Stimulated activated naive CD4-positive, alpha-beta T cell (primary cell): Measurements from ENCODE around the gene MELTF.

ENCODE experiments used
- DNase-seq, 6 experiments: peaks; one replicate each; lab custom pipeline; 2025; lab: John Stamatoyannopoulos, UW

The MELTF gene

DNA sequence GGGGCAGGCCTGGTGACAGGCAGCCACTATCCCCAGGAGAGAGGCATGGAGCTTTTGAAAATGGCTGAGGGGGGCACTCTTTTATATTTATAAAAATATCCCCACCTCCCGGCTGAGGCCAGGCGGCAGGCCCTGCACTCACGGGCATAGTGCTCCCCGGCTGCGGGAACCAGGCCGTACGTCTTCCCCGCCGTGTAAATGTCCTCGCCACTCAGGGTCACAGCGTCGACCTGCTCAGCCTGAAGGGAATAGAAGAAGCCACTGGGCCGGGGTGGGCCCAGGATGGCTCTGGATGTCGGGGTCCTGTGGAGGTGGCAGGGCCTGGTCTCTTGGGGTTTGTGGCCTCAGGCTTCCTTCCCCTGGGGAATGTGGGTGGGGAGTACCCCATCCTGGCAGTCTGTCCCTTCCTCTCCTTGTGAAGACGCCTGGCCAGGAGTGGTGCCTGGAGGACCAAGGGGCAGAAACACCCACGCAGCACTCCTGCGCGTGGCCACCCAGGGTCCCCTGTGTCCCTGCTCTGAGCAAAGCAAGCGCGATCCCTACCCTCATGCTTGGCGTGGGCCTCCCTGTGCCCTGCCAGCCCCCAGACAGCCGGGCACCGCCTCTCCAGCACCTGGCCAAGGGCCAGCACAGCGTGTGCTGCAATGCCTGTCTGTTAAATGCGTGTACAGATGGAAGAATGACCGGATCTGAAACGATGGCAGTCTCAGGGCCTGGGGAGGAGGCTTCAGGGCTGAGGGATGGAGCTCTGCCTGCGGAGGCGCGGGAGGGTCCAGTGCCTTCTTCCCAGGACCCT, 18.9 kb downstream of the MELTF start:
- DNase-seq, result no peak

DNA sequence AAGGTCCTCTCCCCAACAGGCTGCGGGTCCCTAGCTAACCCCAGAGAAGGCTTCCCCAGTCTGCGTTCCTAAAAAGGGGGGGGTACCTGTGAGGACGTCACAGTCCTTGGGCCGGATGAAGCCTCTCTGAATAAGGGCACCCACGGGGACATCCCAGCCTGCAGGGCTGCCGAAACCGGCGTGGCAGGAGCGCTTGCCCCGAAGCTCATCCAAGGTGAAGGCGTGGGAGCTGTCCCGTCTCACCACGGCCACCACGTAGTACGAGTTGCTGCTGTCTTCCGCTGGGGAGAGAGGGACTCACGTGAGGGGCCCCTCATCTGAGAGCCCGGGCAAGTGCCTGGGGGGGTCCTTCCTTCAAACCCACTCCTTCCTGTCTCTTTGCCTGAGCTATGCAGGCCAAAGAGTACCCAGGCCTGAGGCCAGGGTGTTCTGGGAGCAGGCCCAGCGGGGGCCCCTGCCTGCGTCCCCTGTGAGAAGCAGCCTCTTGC, 20.0 kb downstream of the MELTF start:
- no peak for DNase-seq

DNA sequence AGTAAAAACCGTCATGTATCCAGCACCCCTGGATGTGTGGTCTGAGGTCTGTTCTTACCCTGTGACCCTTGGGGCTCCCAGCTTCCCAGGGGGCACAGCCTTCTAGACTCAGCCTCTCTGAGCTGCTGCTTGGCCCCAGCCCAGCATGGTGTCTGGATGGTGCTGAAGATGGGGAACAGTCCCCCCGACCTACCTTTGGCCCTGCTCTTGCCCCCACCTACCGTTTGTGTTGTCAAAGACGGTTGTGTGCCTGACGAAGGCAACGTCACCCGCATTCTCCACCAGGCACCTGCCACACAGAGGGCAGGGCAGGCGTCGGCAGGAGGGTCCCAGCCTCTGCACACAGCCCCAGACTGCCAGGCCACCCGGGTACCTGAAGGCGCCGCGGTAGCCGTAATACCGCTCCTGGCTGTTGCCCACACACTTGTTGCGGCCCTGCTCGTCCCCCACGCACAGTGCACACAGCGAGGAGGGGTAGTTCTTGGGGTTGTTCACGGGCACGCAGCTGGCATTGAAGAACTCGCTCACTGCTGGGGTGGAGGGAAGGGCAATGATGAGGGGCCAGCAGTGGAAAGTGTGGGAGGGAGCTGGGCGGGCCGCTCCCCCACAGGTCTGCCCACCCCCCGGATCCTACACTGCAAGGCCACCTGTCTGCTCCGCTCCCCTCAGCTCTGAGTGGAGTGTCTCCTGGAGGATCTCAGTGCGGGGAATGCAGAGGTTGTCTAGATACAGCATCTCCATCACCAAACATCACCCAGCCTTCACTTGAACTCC, 21.0 kb downstream of the MELTF start:
- DNase-seq, result no peak

DNA sequence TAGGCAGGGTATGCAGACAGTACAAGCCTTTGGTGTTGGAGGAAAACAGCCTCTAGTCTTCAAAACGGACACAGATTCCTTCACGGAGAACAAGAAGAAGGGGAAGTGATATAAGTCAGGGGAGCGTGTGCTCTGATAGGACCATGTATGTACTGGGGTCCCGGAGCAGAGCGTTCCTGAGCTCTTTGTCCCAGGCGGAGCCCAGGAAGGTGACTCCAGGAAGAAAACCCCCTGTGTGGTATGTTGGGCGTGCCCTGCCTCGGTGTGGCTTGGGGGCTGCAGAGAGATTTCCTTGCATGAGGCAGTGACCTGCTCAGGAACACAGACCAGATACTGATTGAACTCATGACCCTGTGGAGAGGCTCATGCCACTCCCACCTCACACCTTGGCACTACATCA, 21.7 kb downstream of the MELTF start:
- DNase-seq, result no peak

DNA sequence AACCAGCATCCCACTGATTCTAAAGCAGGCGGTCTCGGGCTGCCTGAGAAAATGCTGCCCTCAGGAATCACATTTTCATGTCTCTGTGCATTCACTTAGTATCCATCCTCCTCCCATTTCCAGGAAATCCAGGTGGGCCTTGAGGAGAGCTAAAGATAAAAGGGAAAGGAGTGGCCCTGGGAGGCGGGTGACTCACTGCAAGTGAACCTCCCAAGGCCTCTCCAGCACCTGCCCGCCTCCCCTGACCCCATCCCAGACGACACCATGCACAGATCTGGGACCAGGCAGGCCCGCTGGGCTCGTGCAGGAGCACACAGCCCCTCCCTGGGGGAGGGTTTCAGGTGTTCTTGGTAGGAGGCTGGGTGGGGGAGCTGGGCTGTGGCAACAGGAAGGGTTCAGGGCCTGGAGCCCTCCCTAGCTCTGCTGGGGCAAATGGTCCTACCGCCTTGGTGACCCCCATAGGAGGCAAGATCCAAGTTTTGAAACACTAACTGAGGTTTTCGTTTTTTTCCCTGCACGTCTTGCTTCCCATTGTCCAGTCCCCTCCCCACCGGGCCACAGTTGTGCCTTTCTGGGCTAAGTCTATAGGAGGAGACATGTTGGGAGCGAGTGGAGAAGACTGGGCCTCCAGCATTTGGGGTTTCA, 22.2 kb downstream of the MELTF start:
- DNase-seq, result no peak

DNA sequence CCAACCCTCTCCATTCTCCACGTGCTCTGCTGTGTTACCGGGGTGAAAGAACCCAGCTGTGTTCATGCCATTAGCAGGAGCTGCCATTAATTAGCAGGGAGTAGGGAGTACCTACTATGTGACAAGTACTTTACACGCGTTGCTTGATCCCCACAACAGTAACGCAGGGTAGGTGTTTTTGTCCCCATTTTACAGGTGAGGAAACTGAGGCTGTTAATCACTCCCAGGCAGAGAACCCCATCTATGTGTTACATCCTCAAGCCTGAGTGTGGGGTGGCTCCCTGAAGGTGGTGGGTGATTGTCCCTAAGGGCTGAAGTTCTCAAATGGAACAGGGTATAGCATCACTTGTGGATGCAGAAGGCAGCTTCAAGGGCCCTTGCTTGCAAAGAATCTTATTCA, 22.8 kb downstream of the MELTF start:
- no peak for DNase-seq

DNA sequence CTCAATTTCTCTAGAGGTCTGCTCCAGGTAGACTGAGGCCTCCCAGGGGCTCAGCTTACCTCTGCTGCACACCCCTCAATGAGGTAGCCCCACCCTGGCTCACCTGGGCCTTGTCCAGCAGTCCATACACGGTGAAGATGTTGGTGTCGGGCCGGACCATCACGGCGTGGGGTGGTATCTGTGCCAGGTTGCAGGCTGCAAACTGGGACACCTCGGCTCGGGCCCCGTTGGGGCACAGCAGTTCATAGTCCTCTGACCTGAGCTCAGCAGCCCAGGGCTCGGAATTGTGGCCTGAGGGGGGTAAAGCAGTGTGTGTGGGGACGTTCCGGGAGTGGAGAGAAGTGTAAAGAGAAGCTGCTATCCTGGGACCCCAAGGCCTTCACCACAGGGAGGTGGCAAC, 23.2 kb downstream of the MELTF start:
- no peak for DNase-seq

DNA sequence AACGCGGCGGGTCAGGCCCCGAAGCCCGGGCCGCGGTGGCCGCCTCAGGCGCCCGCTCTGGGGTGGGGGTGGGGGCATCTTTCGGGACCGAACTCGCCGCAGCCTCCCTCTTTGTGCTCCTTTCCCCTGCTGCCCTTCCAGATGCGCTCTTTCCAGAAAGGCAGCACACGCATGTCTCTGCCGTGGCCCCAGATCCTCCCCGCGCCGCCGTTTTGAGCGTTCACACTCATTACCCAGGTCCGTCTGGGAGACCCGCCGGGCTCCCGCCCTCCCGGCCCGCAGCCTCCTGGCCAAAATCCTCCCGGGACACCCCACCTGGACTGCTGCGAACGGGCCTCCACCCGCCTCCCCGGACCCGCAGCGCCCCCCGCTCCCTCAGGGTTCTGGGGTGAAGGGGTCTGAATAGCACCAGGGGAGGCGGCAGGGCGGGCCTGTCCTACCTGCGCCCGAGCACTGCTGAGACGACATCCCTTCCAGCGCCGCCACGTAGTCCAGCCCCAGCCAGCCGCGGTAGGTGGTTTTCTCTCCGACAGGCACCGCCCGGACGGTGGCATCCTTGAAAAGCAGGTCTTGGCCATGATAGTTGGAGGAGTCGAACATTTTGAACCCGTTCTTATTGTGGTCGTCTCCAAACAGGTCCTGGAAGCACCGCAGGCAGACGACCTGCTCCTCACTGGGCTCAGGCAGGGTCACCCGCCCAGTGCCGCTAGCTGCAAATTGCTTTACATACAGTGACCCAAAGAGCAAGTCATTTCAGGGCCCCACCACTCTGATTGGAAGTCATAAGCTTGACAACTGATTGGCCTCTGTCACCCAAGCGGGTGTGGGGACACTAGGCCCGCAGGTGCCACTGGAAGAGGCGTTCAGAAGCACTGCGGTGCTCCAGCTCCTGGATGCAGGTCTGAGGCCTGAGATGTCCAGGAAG, 25.9 kb downstream of the MELTF start:
- DNase-seq, result peak in 2 of 6 experiments; percentile 29 to 44

DNA sequence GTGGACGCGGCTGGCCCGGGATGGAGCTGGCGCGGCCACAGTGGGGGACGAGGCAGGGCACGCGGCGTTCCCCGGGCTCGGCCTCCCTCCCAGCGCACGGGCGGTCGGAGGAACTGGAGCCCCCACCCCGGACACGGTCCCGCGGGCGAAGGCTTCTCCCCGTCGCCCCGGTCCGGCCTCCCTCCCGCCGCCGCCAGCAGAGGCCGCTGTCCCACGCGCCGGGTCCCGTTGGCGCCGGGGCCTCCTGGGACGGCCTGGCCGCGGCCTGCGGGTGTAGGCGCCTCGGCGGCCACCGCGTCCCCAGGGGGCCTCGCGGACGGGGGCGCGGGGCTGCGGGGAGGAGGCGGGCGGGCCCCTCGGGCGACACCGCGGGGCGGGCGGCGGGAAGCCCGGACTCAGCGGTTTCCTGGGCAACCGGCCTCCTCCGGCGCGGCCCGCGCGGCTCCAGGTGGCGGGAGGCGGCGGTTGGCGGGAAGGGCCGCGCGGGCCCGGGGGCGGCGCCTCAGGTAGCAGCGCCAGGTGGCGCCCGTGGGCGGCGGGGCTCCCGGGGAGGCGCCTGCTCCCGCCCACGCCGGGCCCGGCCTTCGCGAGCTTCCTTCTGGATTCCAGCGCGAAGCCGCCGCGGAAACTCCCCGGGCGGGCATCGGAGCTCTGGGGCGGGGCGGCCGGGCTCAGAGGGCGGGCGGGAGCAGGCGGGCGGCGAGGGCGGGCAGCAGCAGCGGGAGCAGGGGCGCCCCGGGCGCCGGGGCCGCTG, 26.7 kb downstream of the MELTF start:
- DNase-seq, result peak; percentile 56 to 81 (median 76)

DNA sequence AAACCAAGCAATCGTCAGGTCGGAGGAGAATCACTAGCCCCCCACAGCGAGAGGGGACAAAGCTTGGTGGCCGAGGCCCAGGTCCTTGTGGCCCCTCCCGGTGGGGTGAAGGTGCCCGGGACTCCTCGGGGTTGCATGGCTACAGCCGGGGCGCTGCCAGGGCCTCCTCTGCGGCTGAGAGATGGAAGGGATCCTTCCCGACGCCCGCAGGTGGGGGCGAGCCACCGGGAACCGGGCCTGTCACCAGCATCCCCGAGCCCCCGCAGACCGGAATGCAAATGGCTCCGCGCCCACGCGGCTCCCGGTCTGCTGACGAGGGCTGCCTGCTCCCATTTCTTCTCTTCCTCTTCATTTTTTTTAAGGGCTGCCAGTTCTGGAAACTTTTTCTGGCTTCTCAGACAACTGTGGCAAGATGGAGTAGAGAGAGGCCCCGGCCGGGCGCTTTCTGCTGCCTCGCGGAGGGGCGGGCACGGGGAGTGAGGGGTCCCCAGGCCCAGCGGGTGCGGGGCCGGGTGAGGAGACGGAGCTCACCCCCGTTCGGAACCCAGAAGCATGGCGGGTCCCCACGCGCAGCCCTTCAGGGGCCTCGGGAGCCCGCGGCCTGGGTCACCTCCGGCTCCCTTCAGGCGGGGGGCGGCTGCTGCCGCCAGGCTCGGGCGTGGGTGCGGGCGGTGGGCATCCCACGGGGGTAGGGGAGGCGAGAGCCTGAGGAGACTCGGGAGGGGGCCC, 27.5 kb downstream of the MELTF start:
- peak in 2 of 6 experiments; percentile 32 to 34 for DNase-seq

DNA sequence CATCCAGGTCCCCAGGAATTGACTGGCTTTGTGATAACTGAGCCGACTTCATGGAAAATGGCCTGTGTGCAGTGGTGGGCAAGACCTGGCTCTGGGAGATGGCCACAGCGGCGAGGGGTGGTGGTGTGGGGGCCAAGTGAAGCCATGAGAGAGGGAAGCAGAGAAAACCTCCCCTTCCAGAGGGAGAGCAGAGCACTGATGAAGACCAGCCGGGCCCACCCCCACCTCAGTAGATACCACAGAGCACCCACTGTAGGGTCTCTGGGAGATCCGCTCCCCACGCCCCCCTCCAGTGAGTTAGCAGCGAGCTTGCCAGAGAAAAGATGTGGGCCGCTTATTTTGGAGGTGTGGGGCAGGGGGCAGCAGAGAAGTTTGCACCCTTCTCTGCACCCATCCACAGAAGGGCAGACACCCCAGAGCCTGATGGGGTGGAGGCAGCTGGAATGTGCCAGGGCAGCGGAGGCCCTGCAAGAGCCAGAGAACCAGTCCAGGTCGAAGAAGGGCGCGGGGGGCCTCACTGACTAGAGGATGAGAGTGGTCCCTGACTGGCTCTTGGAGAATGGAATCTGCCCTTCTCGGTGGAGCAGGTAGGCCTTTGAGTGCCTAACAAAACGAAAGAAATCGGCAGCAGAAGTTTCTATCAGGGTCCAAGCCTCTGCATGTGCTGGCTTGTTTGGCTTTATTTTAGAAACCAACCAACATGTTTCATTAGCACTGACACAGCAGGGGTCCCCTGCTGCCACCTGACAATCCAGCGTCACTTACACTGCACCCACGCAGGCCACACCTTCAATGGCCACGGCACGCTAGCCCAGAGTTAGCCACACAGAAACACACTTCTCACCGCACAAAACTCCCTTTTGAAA, 28.3 kb downstream of the MELTF start:
- no peak for DNase-seq

DNA sequence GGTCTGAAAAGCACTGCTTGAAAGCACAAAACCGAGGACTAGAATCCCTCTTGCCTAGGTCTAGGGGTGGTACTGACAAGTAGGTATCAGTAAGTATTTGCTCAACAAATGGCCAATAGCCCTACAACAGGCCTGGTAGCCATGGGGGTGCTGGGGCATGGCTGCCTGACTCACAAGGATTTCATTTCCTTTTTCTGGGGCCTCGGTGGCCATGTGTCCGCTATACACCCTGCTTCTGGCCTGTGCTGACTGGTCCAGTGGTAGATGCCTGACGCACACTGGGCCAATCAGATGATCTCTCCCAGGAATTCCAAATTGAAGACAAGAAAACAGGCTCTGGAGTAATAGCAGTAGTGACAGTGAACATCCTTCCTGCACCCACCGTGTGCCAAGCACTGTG, 29.4 kb downstream of the MELTF start:
- no peak for DNase-seq

DNA sequence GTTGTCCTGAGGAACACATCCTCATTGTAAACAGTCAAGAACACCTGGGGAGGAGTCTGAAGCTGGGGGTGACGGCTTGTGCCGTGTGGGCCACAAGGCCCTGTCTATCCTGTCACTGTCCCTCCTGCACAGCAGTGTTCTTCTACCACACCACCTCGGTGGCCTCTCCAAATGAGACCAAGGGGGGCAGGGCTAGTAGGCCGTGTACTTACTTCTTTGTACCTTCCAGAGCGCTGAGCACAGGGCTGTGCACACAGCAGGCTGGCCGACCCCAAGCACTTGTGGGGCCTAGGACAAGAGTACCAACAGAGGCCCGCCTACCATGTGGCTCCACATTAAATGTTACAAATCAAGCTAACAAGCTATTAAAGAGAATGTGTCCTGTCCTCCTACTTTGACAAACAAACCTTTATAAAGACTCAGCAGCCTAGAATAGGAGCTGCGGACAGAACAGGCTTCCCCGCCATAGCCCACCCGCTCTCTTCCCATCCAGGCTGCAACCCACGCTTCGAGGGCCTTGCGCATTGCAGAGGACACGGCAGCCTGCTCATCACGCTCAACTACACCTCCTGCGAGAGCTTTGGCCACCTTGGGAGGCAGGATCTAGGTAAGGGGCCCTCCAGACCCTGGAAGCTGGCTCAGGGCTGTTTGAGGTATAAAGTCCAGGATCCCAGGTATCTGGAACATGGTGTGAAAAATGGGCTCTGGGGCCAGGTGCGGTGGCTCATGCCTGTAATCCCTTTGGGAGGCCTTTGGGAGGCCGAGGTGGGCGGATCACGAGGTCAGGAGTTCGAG, 30.5 kb downstream of the MELTF start:
- no peak for DNase-seq

DNA sequence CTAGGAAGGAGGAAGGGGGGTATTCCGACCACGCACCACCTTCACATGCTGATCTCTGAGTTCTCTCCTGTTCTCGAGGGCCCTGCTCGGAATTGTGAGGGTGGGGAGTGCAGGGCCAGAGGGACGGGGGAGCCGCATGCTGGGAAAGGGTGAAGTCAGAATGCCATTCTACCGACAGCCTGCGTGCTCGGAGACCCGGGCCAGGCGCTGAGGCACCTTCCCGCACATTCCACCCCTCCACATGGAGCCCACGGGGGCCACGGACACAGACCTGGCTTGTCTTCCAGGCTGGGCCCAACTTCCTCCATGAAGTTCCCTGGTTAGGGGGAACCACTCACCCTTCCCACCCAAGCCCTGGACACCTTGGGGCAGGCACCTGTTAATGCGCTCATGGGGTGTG, 32.3 kb downstream of the MELTF start:
- no peak for DNase-seq

DNA sequence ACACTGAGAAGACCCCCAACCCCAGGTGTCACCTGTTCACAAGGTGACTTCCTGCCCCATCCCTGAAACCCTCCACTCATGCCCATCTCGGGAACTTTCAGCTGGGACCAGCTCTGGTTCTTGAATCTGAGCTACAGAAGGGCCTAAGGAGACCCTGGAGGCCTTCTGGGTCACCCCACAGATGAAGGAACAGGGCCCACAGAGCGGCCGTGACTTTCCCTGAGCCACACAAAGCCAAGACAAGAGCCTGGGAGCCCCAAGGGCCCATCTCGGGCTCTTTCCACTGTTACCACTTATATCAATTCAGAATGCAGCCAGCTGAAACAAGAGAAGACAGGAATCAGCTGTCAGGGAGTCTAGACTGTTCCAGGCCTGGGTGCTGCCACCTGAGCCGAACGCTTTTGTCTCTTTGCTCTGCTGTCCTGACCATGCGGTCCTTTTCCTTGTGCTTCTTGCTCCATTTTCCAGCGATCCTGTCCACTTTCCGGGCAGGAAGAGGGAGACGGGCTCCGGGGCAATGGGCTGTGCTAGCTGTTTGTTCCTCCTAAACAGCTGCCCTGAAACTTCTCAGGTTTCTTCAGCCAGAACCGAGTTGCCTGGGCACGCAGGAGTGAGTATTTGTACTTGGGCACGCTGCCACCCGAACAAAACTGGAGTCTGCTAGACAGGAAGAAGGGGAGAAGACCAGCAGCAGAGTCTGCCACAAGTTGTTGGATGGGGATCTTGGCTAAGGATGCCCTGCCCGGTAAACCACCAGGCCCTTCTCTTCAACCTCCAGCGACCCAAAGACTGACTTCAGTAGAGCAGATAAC, 33.0 kb downstream of the MELTF start:
- DNase-seq, result no peak

DNA sequence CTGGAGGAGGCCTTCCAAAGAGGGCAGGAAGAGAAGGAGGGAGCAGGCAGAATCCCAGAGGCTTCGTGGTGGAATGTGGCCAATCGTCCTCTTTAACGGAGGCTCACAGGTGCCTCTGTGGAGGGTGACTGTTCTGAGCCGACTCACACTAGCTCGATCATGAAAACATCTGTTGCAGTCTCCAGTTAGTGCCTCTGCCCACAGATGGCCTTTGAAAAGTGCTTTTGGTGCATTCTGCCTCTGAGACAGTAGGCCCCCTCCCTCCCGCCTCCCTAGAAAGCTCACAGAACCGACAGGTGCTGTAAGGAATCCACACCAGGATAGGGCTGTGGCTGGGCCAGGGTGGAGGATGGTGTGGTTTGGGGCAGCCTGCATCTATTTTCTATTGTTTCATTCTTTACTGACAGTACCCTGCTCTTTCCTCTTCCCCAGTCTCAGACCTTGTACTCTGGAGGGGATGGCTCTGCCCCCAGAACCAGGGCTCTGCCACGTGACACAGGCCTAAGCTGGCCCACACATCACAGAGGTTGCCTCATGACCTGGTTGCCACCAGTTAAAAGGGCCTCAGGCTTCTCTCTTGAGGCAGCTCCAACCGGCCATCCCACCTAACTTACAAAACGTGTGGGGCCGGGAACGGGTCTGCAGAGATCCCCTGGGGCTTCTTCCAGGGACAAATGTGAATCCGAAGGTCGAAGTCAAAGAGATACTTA, 33.8 kb downstream of the MELTF start:
- no peak for DNase-seq

DNA sequence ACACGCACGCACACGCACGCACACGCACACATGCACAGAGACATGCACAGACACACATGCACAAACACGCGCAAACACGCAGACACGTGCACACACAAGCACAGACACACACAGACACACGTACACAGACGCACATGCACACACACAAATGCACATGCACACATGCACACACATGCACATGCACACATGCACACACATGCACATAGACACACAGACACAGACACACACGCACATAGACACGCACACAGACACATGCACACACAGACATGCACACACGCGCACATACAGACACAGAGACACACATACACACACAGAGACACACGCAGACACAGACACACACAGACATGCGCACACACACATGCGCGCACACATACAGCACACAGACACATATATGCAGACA, 34.6 kb downstream of the MELTF start:
- DNase-seq, result no peak
